ENCODE data around the gene RBMS3.
"Not testable (repeated sequence)": the region's sequence is repeated elsewhere in the genome, so short reads cannot be mapped to it uniquely, and the experiment has no call there.

Gene RBMS3

DNA sequence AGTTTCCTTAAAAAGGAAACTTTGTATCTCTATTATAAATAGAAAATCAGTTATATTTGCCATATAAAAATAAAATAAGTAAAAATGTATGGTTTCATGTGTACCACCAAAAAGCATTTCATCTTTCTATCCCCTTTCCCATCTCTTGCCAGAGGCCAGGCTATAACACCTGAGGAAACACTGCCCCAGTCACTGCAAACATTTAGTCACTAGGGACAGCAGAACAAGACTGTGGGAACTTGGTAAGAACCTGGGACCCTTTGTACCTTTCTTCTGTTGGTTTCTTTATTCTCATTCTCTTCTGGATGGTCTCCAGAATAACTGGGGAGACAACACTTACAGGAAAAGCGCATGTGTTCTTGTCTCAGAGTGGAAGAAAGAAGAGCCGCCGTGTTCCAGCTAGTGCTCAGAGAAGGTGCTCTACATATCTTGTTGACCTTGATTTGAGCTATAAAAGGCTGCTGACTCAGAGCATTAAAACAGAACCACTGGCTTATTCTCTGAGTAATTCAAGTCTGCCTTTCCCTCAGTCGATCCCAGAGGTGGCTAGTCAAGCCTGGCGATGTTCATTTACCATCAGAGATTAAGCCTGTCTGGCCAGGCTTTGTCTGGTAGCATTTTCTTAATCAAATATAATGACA, 361.6 kb downstream of the RBMS3 start:
- no peak for DNase-seq

DNA sequence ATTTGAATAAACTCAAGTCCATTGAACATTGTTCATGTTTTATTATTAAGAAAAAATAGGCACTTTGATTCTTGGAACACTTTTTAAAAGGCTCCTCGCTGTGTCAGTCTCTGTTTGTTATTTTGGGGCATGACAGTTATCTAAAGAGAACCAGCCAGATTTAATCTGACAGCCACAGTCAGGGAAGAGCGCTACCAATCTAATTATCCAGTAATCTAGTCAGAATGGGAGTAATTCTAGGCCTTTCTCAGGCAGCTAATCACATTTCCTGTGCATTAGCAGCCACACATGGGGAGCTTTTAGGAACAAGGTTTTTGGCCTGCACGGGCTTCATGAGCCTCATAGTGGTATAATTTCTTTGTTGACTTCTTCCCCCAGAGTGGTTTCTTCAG, 362.2 kb downstream of the RBMS3 start:
- DNase-seq = no peak

DNA sequence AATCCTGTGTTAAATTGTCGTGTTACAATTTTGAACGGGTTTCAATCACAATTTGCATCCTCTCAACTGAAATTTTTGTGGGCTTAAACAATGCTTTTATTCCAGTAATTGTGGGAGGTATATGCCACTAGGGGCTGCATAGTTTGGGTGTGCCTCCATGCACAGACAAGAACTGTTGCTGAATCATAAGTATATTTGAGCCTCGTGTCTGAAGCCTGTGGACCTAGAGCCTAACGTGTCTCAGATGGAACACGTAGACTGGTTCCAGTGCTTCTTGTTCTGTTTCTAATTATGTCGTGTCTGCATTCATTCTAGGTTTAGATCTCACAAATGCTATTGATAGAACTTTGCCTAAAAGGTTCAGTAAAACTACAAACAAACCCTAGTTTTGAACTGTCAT, 363.4 kb downstream of the RBMS3 start:
- no peak for DNase-seq

DNA sequence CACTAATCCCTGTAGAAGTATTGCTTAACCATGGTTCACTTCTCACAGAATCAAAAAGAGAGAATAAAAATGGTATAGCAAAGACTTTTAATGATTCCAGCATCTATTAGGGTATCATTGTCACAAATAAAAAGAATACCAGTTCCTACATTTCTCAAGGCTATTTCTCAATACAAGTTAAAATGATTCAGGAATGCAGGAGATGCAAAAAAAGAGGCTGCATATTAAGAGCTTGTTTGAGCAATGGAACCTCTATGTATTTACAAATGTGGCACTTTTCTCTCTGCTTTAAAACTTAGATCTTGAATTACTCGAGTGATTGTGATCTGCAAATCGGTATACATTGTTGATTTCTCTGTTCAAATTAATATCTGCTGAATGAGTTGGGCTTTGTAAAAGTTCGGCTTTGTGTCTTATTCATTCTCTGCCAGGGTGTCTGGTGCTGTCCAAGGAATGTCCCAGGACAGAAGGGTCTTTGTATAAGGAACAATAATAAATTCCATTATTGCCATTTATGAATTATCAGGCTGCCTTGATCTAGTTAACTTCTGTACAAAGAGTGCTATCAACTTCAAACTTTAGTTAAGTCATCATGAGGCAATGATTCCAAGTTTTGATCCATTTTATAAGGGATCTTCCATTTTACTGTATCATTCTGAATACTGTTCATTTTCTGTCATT, 364.2 kb downstream of the RBMS3 start:
- DNase-seq = no peak

DNA sequence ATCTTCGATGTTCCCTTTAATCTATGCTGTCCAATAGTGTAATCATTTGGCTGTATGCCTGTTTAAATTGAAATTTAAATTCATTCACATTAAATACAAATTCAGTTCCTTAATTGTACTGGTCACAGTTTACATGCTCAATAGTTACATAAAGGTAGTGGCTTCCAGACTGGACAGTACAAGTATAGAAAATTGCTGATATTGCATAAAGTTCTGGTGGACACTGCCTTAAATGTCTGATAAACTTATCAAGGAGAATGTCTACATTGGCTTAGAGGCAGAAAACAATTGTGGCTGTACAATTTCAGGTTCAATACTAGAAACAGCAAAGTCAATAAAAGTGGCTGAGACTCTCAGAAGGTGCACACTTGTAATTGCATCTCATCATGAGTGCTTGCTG, 365.2 kb downstream of the RBMS3 start:
- DNase-seq = no peak

DNA sequence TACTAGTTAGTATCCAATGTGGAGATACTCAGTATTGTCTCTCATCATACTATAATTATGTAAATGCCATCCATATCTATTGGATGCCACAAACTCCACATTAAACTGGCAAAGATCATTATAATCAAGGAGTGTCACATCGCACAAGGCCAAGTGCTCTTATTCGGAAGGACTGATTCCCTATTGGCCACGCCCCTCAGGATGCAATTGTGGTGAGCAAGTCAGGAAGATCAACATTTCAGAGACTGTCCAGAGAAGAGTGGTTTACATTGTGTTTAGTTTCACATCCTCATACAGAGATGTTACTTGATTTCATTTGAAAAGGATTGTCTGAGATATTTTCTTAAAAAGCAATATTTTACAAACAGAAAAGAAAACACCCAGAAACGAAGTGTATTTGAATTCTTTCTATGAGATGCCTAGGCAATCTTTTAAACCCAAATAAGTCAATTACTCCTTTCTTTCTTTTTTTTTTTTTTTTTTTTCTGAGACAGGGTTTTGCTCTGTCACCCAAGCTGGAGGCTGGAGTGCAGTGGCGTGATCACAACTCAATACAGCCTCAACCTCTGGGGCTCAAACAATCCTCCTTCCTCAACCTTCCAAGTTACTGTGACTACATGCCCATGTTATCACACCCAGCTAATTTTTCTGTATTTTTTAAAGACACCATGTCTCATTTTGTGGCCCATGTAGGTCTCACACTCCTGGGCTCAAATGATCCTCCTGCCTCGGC, 369.1 kb downstream of the RBMS3 start:
- DNase-seq = no peak

DNA sequence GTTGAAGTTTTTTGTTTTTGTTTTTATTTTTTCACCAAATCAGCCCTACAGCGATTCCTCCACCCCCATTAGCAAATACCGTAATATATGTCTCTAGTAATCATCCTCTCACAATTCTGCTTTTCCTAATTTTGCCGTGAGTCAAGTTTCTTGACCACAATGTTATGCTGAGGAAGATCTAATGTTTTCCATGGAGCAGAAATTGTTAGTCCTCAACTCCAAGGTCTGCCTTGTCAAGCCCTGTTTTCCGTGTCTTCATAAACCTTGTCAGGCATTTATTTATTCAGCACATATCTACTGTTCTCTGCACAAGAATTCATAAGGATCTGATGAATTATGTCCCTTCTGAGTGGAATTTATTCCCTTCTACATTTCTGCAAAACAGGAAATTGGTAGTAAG, 372.8 kb downstream of the RBMS3 start:
- DNase-seq = no peak

DNA sequence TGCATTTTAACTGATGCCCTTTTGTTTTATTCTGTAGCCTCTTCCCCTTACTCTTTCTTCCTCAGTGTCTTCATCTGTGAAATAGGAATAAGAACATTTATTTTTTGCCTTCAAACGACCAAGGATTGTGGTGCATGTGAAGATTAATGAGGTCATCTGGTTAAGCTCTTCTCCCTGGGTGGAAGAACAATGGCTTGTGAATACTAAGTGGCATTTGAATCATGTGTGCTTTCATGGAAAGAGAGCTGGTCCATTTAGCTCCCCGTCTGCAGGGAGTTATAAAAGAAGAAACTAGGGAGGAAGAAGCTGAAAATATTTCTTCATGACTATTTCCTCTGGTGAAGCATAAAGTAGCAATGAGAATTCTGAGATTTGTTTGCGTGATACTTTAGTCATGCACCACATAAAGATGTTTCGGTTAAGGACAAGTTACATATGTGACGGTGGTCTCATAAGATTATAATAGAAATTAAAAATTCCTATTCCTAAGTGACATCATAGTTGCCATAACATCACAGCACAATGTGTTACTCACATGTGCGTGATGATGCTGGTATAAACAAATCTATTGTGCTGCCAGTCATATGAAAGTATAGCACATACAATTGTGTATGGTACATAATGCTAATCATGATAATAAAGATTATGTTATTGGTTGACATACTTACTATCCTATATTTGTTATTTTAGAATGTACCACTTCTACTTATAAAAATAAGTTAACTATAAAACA, 374.3 kb downstream of the RBMS3 start:
- DNase-seq = no peak

DNA sequence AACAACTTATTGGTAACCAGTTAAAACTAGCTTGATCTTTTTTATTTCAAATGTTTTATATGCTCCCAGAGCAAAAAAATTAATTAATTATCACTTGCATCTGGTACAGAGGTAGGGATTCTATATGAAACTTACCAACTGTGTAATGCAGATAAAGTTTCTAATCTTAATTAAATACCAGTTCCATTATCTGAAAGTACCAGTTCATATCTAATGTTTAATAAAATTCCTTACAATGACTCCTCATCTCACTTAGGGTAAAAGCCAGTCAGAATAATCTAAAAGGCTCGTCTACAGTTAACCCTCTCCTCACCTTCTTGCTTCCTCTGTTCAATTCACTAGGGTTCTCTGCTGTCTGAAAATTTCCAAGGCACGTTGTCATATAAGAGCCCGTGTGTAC, 384.8 kb downstream of the RBMS3 start:
- DNase-seq = no peak

DNA sequence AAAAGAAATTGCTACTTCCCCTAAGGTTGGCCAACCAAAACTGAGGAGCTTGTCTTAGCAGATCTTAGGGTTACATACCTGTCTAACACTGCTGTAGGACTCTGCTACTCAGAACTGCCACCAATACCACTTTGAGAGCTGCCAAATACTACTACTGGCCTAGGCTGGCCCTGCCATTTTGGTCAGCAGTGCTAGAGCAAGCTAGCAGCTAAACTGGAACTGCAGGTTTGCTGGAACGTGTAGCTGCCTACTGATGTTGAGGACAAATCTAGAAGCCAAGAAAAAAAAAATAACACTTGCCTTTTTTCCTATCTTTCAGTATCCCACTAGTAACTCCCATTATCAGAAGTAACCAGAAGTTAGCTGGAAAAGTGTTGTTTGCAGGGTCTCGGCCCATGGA, 387.4 kb downstream of the RBMS3 start:
- DNase-seq = no peak

DNA sequence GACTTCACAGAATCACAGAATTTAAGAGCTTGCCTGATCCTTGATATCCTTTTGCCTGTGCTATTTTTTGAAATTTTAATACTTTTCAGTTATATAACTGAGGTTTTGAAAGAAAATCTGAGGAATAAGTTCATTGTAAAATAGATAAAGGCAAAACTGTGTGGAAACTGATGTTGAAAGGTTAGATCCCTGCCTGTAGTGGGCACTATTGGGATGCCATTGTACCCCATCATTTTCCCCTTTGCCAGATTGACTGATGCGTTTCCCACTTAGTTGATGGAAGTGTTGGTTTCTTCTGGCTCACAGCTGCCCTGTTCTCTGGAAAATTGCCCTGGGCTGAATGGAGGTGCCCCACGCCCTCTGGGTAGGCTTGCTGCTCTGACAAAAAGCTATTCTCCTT, 387.9 kb downstream of the RBMS3 start:
- no peak for DNase-seq

DNA sequence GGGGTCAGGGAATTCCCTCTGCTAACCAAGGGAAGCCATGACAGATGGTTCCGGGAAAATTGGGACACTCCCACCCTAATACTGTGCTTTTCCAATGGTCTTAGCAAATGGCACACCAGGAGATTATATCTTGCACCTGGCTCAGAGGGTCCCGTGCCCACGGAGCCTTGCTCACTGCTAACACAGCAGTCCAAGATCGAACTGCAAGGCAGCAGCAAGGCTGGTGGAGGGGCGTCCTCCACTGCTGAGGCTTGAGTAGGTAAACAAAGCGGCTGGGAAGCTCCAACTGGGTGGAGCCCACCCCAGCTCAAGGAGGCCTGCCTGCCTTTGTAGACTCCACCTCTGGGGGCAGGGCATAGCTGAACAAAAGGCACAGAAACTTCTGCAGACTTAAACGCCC, 389.6 kb downstream of the RBMS3 start:
- DNase-seq = not testable (repeated sequence)

DNA sequence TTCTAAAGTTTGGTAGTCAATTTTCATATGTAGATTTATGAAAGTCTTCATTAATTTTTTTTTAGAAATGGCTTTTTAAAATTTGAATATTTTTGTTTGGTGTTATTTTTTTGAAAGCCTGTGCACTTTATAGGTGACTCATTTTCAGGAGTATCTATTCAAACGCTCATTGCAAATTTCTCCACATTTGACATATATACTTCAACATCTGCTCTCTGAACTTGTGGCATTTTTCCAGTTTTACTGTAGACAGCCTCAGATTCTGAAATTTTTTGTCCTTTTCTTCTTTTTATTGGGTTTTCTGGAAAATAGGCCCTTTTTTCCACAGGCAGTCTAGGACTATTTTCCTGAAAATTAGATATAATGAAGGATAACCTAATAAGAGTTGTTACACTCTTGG, 396.6 kb downstream of the RBMS3 start:
- no peak for DNase-seq

DNA sequence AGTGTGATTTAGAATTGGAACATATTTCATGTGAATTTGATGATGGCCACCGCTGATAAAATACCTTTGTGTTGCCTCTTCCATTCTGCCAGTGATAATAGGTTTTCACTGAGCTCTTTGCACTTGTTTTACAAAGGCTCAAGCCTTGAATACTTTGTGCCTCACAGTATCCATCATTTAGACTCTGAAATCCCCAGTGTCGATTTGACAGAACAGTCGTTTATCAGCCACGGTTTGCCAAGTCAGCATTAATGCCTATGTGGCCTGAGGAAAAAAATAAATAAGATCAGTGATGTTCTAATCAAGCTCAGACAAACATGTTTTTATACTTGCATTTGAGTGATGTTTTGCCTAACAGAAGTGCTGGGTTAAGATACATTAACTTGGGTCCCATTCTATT, 399.1 kb downstream of the RBMS3 start:
- DNase-seq = no peak

DNA sequence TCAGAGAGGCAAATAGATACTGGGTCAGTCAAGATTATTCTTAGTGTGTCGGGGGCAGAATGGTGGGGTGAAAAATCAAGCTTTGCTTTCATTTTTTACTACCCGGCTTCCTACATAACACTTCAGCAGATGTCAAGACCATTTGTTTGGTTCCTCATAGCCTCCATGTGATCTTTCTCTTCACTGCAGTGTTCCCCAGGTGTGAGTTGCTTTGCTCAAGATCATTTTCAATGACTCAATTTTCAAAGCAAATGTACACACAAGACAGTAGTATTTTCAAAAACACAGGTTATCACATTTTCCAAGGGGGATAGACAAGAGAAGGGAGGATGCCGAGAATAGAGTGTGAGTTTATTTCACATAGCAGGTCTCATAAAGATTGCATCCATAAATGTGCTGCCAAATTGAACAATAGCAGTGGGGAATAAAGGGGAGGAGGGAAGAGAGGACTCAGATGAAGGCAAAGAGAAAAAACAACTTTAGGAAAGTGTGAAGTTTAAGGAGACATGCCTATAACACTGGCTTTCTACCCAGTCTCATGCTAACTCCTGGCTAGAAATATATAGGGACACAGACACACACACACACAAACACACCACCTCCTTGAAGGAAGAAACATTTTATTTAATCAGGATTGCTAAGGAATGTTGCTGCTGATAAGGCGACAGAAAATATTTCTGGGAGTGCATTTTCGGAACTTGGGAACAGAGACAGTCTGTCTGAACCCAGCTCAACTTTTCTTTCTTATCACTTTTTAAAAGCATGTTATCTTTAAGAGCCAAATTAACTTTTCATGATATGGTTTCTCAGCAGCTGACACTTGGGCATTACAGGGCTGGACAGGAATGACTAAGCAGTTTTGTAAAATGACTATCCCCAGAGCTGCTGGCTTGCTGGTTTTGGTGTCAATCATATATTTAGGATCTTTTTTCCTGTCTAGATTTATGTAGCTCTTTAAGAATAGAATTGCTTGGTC, 402.4 kb downstream of the RBMS3 start:
- peak; percentile 82 for DNase-seq

DNA sequence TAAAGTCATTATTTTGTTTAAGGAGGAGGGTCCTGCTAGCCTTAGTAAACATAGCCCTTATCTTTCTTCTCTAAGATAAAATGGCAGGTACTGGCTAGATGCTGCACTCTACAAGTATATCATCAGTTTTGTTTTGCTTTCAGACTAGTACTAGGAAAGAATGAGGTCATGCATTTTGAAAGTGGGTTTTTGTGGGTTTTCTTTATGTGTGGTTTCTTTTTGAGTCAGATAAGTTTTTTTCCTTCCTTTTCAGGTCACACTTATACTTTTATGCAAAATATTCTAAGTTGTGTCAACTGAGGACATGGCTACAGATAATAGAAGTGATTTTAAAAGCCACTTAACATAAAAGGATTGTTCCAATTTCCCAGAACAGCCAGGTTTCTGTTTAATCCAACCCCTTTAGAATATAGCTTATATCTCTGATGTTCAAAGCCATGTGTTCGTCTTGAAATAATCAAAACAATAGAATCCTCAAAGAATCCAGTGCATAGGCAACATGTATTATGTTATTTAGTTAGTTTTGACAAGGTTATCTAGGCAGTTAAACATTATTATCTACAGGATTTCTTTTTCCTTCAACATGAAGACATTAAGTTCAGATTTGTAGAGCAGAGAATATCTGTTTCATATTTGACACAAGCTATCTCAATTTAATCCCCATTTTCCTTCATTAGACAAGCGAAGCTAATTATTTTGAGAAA, 406.2 kb downstream of the RBMS3 start:
- DNase-seq = peak; percentile 54

DNA sequence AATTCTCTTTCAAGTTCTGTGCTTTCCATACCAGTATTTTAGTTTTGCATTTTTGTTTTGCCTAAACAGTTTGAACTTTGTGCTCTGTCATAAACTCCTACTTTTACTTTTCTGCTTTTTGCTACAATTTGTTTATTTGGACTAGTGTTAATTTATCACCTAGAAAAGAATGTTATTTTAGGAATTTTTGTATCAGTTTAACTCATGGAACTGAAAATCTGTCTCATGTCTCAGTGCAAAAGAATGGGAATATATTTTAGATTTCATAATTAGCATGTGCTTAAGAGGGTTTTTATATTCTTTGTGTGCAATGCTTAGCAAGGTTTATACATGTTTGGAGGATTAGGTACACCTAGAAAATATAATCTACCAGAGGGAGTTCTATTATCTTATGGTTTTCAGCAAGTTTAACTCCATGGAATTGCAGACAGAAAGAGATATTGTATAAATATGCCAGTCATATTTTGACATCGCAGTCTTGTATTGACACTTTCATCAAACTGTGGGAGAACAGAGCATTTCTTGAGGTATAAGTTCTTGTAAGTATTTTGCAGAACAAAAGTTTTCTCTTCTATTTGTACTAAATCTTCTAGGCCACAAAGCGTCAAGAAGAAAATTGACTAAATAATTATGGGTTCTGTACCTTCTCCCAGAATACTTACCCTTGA, 409.9 kb downstream of the RBMS3 start:
- DNase-seq = no peak

DNA sequence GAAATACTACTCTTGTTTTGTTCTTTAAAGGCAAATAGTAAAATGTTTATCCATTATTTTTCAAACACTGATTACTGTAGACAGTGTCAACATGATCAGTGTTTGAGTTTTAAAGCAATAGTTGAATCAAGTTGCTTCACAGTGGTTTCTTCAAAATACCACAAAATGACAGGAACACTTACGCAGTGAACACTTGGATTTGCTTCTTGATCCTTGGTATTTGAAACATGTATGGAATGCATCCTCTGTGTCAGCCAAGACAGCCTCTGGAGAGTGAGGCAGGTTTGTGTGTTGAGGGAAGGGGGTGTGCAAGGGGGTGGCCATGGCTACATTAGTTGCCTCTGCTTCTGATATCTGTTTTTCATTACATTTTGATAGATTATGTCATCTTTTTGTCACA, 413.0 kb downstream of the RBMS3 start:
- no peak for DNase-seq

DNA sequence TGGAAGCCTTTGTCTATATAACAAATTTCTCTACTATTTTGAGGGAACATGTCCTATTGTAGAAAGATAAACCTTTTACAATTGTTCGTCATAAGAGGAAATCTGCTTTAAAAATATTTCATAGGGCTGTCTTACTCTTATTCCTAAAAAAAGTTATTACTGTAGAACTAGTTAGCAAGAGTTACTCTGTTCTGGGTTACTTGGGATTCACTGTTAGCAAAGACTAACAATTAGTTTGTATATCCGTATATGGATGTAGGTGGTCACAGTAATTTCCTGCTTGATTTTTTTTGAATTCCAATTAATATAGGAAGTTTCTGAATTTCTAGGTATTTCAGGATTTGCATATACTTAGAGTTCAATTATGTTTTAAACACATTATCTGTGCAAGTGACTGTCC, 413.5 kb downstream of the RBMS3 start:
- no peak for DNase-seq

DNA sequence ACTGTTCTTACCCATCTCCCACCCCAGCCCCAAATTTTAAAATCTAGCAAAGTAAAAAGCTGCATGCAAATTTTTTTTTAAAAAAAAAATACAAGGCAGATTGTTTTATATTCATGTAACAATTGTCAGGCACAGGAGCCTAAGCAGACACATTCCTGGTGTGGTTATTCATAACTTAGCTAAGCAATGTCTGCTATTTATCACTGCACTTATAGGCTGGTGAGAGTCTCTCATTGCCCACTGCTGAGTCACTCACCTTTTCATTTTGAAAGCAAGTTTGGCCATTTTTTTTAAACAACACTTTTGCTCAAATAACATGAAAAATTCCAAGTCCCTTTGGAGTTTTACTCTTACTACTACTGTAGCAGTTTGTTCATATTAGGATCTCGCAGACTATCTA, 413.9 kb downstream of the RBMS3 start:
- no peak for DNase-seq

DNA sequence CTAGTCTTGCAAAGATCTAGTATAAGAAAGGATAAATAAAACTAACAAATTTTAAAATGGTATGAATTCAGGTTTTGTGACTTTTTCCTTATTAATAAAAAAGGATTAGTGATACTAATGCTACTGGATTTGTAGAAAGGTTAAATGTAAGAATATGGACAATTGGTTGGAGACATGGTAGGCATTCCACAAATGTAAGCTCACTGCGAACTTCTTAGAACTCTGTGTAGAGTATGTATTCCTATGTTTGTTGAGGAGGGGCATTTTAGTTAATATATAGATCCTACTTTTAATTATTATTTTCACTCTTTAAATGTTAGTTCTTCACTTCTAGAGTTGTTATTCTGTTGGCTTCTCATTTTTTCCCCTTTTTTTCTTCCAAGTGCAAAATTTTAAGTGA, 414.3 kb downstream of the RBMS3 start:
- no peak for DNase-seq

Data from hematopoietic multipotent progenitor cell treated with erythropoietin and hydrocortisone succinate and interleukin-3 and kit ligand, for 4 days (in vitro differentiated cells).